H54 (cell line): Measurements from ENCODE around the gene SDC1.
A peak's percentile ranks its signal among the peaks of the same experiment; 100 is the strongest.

Experiments
- DNase-seq: peaks from one replicate; pipeline ENCODE4 v3.0.0; 2011; ENCODE audit warnings: low spot score, mixed read lengths; ENCODE audit not compliant: insufficient read length
- FAIRE-seq: peaks from 3 replicates; lab custom pipeline; 2011; peaks lifted over from hg19 to GRCh38; lab: Jason Lieb, UNC
- POLR2A ChIP-seq: IDR thresholded peaks from 2 replicates; pipeline ENCODE4 v1.6.1; 2011; ENCODE audit warnings: low read depth, mild to moderate bottlenecking, low read length

SDC1 gene

DNA sequence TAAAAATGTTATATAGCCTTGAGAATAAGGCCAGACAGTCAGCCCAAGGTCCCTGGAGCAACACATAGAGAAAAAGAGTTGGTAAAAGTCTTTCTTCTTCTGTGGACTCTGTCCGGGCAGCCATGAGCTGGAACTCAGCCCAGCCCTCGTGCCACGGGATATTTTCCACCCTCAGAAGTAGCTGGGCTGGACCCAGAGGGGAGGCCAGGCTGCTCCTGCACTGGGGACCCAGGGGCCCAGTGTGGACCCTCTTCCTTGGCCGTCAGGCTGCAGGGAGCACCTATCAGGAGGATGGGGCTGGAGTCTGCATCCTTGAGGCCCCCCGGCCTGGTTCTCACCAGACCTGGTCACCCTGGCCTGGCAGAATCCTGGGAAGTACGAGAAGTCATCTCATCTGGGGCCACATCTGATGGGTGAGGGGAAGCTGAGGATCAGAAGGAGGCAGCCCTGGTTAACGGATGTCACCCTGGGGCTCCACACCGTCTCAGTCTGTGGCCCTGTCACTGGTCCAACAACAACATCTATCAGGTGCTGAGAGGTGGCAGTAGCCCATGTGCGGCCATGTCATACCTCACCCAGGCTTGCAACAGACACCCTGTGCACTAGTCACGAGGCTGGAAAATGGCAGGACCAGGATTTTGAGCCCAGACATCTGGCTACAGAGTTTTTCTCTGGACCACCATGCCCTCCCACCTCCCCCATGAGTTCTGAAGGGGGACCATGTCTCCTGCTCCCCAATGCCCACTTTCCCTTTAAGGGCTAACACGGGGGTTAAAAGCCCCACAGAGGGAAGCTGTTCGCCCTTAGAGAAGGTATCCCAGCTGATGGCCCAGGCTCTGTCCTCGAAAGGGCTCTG, 33.0 kb downstream of the SDC1 start:
- FAIRE-seq (no peak), DNase-seq (no peak)
- TF ChIP-seq POLR2A = no peak

DNA sequence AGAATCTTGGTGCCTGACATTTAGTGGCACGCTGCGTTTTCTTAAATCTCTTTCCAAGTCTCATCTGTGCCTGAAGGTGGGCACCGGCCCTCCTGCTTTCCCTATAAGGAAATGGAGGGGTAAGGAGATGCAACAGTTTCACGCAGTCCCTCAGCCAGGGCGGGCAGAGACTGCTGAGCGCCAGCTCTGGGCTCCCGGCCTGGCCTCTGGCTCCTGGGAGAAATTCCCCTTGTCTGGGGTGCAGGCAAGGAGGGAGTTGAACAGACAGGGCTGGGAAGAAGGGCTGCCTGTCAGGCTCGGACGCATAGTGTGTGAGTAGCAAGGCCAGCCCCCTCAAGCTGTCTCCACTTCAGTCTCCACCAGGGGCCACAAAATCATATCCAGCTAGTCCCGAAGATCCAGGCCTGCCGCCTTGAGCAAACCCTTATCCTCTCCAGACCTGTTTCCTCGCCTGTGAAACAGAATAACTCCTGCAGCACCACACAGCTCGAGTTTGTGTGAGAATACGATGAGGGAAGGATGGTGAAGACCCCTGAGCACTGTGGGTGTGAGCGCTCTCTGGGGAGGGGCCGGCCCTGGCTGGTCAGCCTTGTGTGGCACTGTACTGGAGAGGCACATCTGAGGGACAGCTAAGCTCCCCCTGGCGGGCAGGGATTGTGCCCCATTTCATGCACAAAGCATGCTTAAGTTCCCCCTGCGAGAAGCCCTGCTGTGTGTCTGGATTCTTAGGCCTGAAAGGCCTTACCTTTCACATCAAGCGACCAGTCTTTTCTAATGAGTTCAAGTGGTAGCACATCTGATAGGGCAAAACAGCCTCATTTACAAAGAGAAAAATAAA, 33.8 kb downstream of the SDC1 start:
- FAIRE-seq (no peak), DNase-seq (no peak)
- no peak for TF ChIP-seq POLR2A

DNA sequence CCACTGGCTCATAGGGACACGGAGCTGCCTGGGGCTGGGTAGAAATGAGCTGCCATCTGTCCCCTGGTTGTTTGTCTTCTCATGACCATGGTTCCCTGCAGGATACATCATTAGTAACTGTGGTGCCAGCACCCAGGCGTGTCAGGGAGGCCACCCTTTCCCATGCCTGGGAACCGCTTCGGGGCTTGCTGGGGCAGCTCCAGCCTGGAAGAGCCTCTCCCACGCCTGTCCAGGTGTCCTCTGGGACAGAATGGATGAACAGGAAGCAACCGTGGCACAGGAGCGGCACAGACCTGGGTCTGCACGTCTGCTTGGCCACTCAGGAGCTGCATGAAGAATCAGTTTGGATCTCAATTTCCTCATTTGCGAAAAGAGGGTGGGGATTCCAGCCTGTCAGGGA, 34.8 kb downstream of the SDC1 start:
- FAIRE-seq (no peak), DNase-seq (no peak)
- no peak for TF ChIP-seq POLR2A

DNA sequence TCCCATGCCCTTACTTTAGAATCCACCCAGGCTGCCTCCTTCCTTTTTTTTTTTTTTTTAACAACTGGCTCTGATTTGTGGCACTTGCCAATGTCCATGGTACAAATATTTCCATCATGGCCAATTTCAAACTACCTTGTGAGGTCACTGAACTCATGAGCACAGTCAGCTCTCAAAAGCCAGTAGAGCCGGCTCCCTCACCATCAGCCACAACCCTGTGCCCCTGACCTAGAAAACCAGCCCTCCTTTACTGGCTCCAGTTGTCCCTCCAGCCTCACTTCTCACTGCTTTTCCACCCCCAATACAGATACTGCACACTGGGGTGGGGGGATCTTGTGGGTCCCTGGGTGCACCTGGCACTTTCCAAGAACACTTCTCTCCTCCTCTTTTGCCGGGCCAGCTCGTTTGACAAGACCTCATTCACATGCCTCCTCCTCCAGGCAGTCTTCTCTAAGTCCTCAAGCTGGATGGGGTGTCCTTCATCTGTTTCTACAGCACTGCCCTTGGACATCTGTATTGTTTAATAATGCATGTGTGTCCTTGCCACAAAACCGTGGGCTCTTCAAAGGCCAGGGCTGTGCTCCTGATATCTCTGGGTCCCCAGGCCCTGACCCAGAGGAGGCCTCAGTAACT, 35.5 kb downstream of the SDC1 start:
- no peak for TF ChIP-seq POLR2A
- FAIRE-seq (no peak), DNase-seq (no peak)

DNA sequence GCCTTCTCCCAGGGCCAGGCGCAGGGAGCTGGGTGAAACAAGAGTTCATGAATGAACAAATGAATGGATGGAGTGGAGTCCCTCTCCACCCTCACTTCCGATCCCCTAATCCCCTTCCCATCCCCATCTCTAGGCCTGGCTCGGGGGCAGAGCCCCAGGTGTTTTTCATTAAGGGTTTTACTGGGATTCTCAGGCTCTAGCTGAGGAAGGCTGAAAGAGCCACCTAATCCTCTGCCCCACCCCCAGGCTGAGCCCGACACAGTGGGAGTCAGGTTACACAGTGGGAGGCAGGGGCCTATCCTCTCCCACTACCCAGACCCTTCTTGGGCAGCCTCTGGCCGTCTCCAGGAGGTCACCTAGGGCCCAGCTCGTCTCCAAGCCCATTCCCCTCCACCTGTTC, 36.1 kb downstream of the SDC1 start:
- DNase-seq = no peak
- FAIRE-seq = no peak
- no peak for TF ChIP-seq POLR2A

DNA sequence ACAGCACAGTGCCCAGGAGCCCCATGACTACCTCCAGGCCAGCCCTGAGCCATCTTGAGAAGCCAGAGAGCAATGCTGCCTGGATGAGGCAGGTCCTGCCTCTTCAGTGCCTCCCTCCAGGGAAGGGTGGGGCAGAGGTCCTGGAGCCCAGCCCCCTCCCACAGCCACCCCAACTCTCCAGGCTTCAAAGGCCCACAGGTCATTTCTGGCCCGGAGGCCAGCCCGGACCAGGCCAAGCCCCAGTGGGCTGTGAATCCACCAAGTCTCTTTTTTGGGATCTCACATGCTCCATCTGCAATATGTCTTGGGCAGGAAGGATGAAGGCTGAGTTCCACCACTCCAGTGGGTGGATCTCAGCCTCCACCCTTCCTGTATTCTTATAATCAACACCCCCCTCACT, 36.7 kb downstream of the SDC1 start:
- DNase-seq (no peak), FAIRE-seq (no peak)
- TF ChIP-seq POLR2A = no peak

DNA sequence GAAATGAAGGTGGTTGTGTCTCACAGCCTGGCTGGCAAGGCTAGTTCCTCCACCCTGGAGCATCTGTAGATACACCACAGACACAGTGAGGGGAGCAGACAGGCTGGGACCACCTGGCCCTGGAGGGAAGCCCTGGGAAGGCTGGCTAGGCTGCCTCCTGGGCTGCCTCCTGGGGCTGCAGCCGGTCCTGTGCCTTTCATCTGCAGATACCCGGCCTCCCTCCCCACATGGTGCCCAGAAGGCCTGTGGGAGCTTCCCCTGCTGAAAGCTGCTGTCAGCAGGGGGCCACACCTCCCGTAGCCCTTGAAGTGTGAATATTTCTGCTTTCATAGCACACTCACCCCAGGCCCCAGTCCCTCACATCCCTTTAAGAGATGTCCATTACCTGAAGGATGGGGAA, 37.6 kb downstream of the SDC1 start:
- FAIRE-seq (no peak), DNase-seq (no peak)
- 0 out of 2 replicates have a peak, but pooled peaks have one; percentile 20 for TF ChIP-seq POLR2A

DNA sequence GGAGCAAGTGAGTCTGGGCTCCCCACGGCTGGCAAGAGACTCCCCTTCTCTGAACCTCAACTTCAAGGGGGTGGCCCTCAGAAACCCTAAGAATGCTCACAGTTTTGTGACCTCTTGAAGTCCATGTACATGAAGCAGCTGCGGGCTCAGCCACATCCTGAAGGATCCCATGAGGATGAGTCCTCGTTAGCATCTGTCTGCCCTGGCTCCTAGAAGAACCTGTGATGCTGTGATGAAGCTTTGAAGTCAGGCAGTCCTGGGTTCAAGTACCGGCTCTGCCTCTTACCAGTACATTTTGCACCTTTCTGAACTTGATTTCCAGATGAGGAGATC, 38.1 kb downstream of the SDC1 start:
- TF ChIP-seq POLR2A = no peak
- DNase-seq (no peak), FAIRE-seq (no peak)

DNA sequence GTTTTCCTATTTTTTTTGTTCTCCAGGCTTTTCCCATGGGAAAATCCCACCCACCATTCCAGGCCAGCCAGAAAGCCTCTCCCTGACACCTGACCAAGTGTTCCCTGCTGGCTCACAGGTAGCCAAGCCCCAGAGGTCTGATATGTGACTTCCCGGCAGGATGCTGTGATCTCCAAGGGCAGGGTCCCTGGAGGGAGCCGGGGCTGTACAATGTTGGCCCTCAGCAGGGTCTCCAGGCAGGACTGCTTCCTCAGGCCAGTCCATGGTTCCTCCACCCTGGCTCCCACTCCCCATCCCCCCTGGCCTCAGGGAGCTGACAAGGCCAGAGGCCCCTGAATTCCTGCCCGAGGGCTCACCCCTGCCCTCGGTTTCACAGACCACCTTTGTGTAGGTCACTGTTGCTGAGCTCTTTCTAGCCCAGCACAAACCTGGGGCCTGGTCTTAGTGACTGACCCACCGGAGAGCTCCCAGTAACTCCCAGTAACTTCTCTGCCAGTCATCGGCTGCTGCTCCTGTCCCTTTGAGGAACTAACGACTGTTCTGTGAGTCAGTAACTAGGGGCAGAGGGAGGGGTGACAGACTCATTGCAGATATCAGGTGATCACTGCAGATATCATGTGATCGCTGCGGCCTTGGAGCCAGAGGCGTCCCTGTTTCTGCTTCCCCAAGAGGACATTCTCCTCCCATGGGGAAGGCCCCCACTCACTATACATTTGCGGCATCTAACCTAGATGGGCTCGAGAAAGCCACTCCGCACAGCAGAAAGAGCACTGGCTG, 38.7 kb downstream of the SDC1 start:
- DNase-seq (peak; percentile 89), FAIRE-seq (peak; percentile 55)
- peak; percentile 26; the same call in 1 of the 2 replicates for TF ChIP-seq POLR2A

DNA sequence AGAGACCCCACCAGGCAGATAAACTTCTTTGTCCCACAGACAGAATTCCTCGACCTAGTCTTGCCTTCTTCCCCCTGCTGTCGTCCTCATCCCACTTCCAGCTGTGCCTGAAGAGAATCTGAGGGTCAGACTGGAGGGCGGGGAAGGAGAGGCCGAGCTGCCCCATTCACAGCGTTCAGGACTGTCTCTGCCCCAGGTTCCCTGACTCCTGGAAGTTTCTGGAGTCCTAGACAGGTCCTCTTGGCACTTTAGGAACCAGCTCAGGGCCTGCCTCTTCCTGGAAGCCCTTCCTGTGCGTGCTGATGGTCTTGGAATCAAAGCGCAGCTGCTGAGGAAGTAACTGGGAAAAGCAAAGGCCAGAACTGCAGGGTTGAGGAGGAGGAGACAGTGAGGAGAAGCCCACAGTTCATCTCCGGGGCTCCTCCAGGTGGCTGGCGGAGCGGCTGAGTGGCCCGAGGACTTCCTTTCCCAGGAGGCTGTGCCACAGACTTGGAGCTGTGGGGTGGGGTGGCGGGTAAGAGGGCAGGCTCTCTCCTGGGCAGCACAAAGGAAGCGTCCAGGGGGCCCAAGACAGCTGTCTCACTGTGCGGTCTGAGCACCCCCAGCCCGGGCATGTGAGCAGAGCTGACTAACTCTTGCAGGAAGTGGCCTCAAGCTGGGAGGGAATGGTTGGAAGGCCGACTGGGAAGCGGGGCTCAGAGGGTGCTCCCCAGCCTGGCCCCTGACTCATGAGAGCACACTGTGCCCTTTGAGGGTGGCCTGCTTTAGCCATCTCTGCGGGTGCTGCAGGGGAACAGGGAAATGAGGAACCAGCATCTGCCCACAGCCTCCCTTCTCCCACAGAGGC, 39.5 kb downstream of the SDC1 start:
- TF ChIP-seq POLR2A = peak; percentile 51
- peak; percentile 89 for DNase-seq
- FAIRE-seq = peak; percentile 70

DNA sequence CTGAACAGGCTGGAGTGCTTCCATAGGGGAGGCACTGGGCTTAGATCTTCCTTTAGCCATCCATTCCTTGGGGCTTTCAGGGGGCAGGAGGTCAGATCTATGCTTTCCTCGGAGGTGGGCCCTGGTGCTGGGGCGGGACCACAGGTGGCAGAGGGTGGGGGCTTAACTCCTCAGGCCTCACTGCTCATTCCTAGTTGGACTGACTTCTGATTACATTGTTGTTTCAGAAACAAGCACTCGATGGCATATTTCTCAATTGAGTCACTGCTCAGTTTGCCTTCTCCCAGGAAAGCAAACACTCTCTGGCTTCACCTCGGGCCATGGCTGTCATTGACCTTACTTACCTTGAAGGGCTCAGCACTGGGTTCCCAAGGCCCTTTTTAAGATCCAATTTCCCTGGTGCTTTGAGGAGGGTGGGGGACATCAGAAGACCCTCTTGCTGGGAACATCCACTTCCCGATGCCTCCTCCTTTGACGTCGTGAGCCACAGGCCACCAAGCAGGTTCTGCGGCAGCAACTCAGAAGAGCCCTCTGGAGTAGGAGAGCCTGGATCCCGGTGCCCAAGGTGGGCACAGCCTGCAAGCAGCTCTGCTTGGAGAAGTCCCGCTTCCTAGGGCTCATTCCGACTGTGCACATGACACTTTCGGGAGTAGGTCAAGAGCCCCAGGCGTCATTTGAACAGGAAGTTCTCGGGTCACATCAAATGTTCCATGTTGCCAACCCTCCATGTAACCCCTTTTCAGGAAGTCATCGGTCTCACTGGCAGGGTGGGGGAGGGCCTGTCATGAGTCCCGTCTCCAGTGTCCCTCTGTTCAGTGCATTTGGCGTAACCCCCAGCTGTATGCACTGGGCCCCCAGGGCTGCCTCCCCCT, 40.6 kb downstream of the SDC1 start:
- no peak for TF ChIP-seq POLR2A
- DNase-seq = peak; percentile 51
- no peak for FAIRE-seq

DNA sequence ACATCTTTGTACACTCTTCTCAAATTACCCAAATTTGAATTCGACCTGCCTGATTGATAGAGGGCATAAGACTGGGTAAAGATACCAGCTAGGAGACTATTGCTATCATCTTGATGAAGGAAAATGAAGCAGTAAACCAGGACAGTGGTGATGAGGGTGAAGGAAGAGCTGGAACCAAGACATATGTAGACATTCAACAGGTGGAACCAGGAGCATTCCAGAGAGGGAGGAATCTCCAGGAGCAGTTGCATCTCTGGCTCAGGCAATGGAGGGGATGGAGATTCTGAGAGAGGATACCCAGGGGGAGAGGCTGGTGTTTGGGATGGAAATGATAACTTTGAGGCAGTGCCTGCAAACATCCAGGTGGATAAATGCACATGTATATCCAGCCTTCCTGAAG, 41.6 kb downstream of the SDC1 start:
- DNase-seq (no peak), FAIRE-seq (no peak)
- TF ChIP-seq POLR2A = no peak
